A673 (cell line): ENCODE data around the gene CEP131. TPM values are rescaled to one million over a fixed set of nuclear protein-coding genes. Genes with fewer than 3 reads are reported as not detected.

Experiments used
- BruUV-seq: library from RNA; stranded (reverse); fragments of 400-500 nt; replicated peaks from 2 replicates; lab custom pipeline; 2021; lab: Mats Ljungman, UMichigan
- CTCF ChIA-PET: fragments of 300-600 bp; sonication (Branson Sonifier 250); formaldehyde crosslinking; loops from one replicate; lab custom pipeline; 2022; ENCODE audit warnings: antibody characterized with exemption; lab: Charles Lee
- POLR2A ChIA-PET: fragments of 300-600 bp; sonication (Branson Sonifier 250); formaldehyde crosslinking; loops from one replicate; lab custom pipeline; 2022; ENCODE audit warnings: antibody characterized with exemption; ENCODE audit not compliant: low non-redundant PET; lab: Charles Lee
- DNase-seq: peaks from one replicate; pipeline ENCODE4 v3.0.0-alpha.2; 2015; ENCODE audit warnings: low spot score
- H3K27ac ChIP-seq: fragments of 200-600 bp; sonication (generic); 2 replicates; pipeline ENCODE4 v1.5.1; 2016; ENCODE audit warnings: mixed run types, low read depth, mild to moderate bottlenecking, mixed read lengths, antibody characterized with exemption, low read length; ENCODE audit not compliant: poor library complexity, severe bottlenecking
- H3K27me3 ChIP-seq: fragments of 200-600 bp; sonication (generic); replicated peaks from 2 replicates; pipeline ENCODE4 v1.6.1; 2017; ENCODE audit warnings: mixed run types, low read depth, mild to moderate bottlenecking, mixed read lengths, antibody characterized with exemption, low read length; ENCODE audit not compliant: insufficient read depth, poor library complexity
- H3K36me3 ChIP-seq: fragments of 200-600 bp; sonication (generic); 2 replicates; pipeline ENCODE4 v1.6.1; 2016; ENCODE audit warnings: mixed run types, mild to moderate bottlenecking, mixed read lengths, antibody characterized with exemption, low read length; ENCODE audit not compliant: insufficient read depth, poor library complexity, severe bottlenecking
- H3K4me1 ChIP-seq: fragments of 200-600 bp; sonication (generic); 2 replicates; pipeline ENCODE4 v1.6.1; 2017; ENCODE audit warnings: mixed run types, mild to moderate bottlenecking, mixed read lengths, antibody characterized with exemption, low read length; ENCODE audit not compliant: insufficient read depth, poor library complexity, severe bottlenecking
- H3K4me3 ChIP-seq: fragments of 200-600 bp; sonication (generic); 2 replicates; pipeline ENCODE4 v1.5.1; 2016; ENCODE audit warnings: low read depth, mixed run types, mild to moderate bottlenecking, mixed read lengths, low read length; ENCODE audit not compliant: poor library complexity, severe bottlenecking
- H3K9me3 ChIP-seq: fragments of 200-600 bp; sonication (generic); 2 replicates; pipeline ENCODE4 v1.6.1; 2016; ENCODE audit warnings: mixed run types, low read depth, mild to moderate bottlenecking, mixed read lengths, antibody characterized with exemption, low read length; ENCODE audit not compliant: poor library complexity, severe bottlenecking
- CTCF ChIP-seq: fragments of 300-800, 200-600 bp; sonication (generic); conservative IDR thresholded peaks from 2 replicates; pipeline ENCODE4 v1.5.1; 2017; ENCODE audit warnings: low read depth, mild to moderate bottlenecking, antibody characterized with exemption, low read length, moderate library complexity, mixed read lengths
- EZH2 ChIP-seq: fragments of 200-600 bp; sonication (generic); IDR thresholded peaks from 2 replicates; pipeline ENCODE4 v1.6.1; 2017; ENCODE audit warnings: borderline replicate concordance, low read depth, mild to moderate bottlenecking, mixed read lengths, antibody characterized with exemption, low read length; ENCODE audit not compliant: poor library complexity, severe bottlenecking
- intact Hi-C: fragments of 100-400 bp; cut with micrococcal nuclease; formaldehyde crosslinking; loops from one replicate; pipeline ENCODE4 v1.10.0; 2022; ENCODE audit not compliant: unreplicated experiment
- total RNA-seq: library from RNA; stranded (reverse); gene quantifications from 2 replicates; pipeline ENCODE4 v1.2.3, GENCODE V29; 2021

Gene CEP131
- total RNA-seq, 1 experiment from 2014 or later = 27.1 TPM

- Histone ChIP-seq H3K27me3 (no peaks in the 10 kb centered on the region), H3K36me3 (peaks cover 10% of the 10 kb centered on the region), H3K9me3 (no peaks in the 10 kb centered on the region), H3K4me1 (peaks cover 7% of the 10 kb centered on the region), H3K27ac (no peak overlapping the region), H3K4me3 (no peak overlapping the region)
- no TSS peak for BruUV-seq
- POLR2A ChIA-PET = no interaction called here
- intact Hi-C loops = loop anchor here (5.0 kb wide), 1 partner anchor 254 kb away; no protein-coding TSS in a partner anchor
- CTCF ChIA-PET = no interaction called here
- TF ChIP-seq EZH2 = no peak
- no peak for TF ChIP-seq CTCF
- no peak for DNase-seq
Observed at GRCh38 chr17:81241203-81241602, 18.4 kb upstream of the CEP131 start.

- Histone ChIP-seq H3K36me3 (peaks cover 10% of the 10 kb centered on the region), H3K9me3 (no peaks in the 10 kb centered on the region), H3K27me3 (no peaks in the 10 kb centered on the region), H3K27ac (no peak overlapping the region), H3K4me1 (peaks cover 7% of the 10 kb centered on the region), H3K4me3 (peak overlapping the region; percentile 84)
- ChIA-PET POLR2A (no interaction called here), CTCF (no interaction called here)
- no peak for DNase-seq
- no peak for TF ChIP-seq CTCF
- no peak for TF ChIP-seq EZH2
- BruUV-seq = TSS peak; percentile 57
- intact Hi-C loops = loop anchor here (5.0 kb wide), 1 partner anchor 253 kb away; no protein-coding TSS in a partner anchor
Observed at GRCh38 chr17:81240761-81241160, 18.0 kb upstream of the CEP131 start.

- Histone ChIP-seq H3K4me1 (peaks cover 7% of the 10 kb centered on the region), H3K27me3 (no peaks in the 10 kb centered on the region), H3K27ac (peak overlapping the region; percentile 85), H3K9me3 (no peaks in the 10 kb centered on the region), H3K4me3 (peak overlapping the region; percentile 84), H3K36me3 (peaks cover 10% of the 10 kb centered on the region)
- DNase-seq = peak; percentile 45
- BruUV-seq = no TSS peak
- intact Hi-C loops = loop anchor here (5.0 kb wide), 1 partner anchor 253 kb away; no protein-coding TSS in a partner anchor
- ChIA-PET POLR2A (interaction anchor here (0.6 to 0.7 kb wide), 2 partner anchors 10 to 246 kb away, joined by 3 read pairs; no protein-coding TSS in a partner anchor), CTCF (interaction anchor here (0.5 to 1.3 kb wide), 2 partner anchors 17 to 1020 kb away, joined by 3 to 4 read pairs; partner anchors contain the start of genes CEP131, SGSH and SLC26A11)
- TF ChIP-seq CTCF (no peak), EZH2 (no peak)
Observed at GRCh38 chr17:81239714-81240555, 17.2 kb upstream of the CEP131 start.
